Hepatocyte (in vitro differentiated cells): ENCODE measurements around the gene MRPL24. TPM values are rescaled to one million over a fixed set of nuclear protein-coding genes. Genes with fewer than 3 reads are reported as not detected.
A peak's percentile ranks its signal among the peaks of the same experiment; 100 is the strongest.
"Not testable (repeated sequence)": the region's sequence is repeated elsewhere in the genome, so short reads cannot be mapped to it uniquely, and the experiment has no call there.

Source experiments
- DNase-seq: peaks from one replicate; pipeline ENCODE4 v3.0.0-alpha.2; 2016; ENCODE audit warnings: low spot score
- H2AFZ ChIP-seq: fragments of 200-600 bp; sonication (generic); 2 replicates; pipeline ENCODE4 v1.6.0; 2016; ENCODE audit warnings: antibody characterized with exemption, mild to moderate bottlenecking
- H3K27ac ChIP-seq: fragments of 200-600 bp; sonication (generic); 2 replicates; pipeline ENCODE4 v1.5.1; 2016; ENCODE audit warnings: mild to moderate bottlenecking
- H3K27me3 ChIP-seq: fragments of 200-600 bp; sonication (generic); 2 replicates; pipeline ENCODE4 v1.6.1; 2016
- H3K36me3 ChIP-seq: fragments of 200-600 bp; sonication (generic); replicated peaks from 2 replicates; pipeline ENCODE4 v1.5.1; 2016; ENCODE audit warnings: low read depth; ENCODE audit not compliant: insufficient read depth
- H3K4me1 ChIP-seq: fragments of 200-600 bp; sonication (generic); 2 replicates; pipeline ENCODE4 v1.5.1; 2016; ENCODE audit warnings: mild to moderate bottlenecking, moderate library complexity; ENCODE audit not compliant: insufficient read depth
- H3K4me2 ChIP-seq: fragments of 200-600 bp; sonication (generic); 2 replicates; pipeline ENCODE4 v1.6.0; 2016
- H3K4me3 ChIP-seq: fragments of 200-600 bp; sonication (generic); 2 replicates; pipeline ENCODE4 v1.5.1; 2016; ENCODE audit warnings: mild to moderate bottlenecking
- H3K79me2 ChIP-seq: fragments of 200-600 bp; sonication (generic); 2 replicates; pipeline ENCODE4 v1.6.0; 2017; ENCODE audit warnings: mild to moderate bottlenecking
- H3K9me2 ChIP-seq: fragments of 200-600 bp; sonication (generic); replicated peaks from 2 replicates; pipeline ENCODE4 v1.6.0; 2017; ENCODE audit warnings: mild to moderate bottlenecking; ENCODE audit not compliant: insufficient read depth
- H3K9me3 ChIP-seq: fragments of 200-600 bp; sonication (generic); 2 replicates; pipeline ENCODE4 v1.5.1; 2016; ENCODE audit warnings: low read depth, mild to moderate bottlenecking
- H4K20me1 ChIP-seq: fragments of 200-600 bp; sonication (generic); 2 replicates; pipeline ENCODE4 v1.6.0; 2016; ENCODE audit warnings: mild to moderate bottlenecking; ENCODE audit not compliant: insufficient read depth, poor library complexity, severe bottlenecking
- EZH2 ChIP-seq: fragments of 200-600 bp; sonication (generic); IDR thresholded peaks from 2 replicates; pipeline ENCODE4 v1.6.1; 2016; ENCODE audit warnings: antibody characterized with exemption, mild to moderate bottlenecking, borderline replicate concordance
- EZH2phosphoT487 ChIP-seq: fragments of 200-600 bp; sonication (generic); IDR thresholded peaks from one replicate; pipeline ENCODE4 v1.6.1; 2018; ENCODE audit warnings: antibody characterized with exemption, mild to moderate bottlenecking, low read depth, moderate library complexity; ENCODE audit not compliant: unreplicated experiment, severe bottlenecking
- WGBS: methylation state at CpG from one replicate; pipeline ENCODE4 v1.1.6; 2016; ENCODE audit warnings: low lambda C conversion rate; ENCODE audit errors: missing lambda C conversion rate; 5-methylcytosine and 5-hydroxymethylcytosine counted together
- polyA plus RNA-seq: library from polyadenylated mRNA; unstranded; fragments of >200 nt; fragmentation: Nextera tagmentation; extraction: Ambion mirVana; gene quantifications from 2 replicates; pipeline ENCODE4 v1.2.1, GENCODE V29; 2016
- total RNA-seq: library from RNA; depleted of rRNA; stranded (reverse); fragments of >200 nt; gene quantifications from 2 replicates; pipeline ENCODE4 v1.2.3, GENCODE V29; 2014
- TF ChIP-seq, protein P1 (sequence below): fragments of 200-600 bp; sonication (generic); IDR thresholded peaks from 2 replicates; pipeline ENCODE4 v1.5.1; 2016; ENCODE audit warnings: antibody characterized with exemption, mild to moderate bottlenecking; ENCODE audit not compliant: poor library complexity

MRPL24 gene
- total and polyA plus RNA-seq, 2 experiments from 2014 or later: 40.4 to 64.1 TPM

DNA sequence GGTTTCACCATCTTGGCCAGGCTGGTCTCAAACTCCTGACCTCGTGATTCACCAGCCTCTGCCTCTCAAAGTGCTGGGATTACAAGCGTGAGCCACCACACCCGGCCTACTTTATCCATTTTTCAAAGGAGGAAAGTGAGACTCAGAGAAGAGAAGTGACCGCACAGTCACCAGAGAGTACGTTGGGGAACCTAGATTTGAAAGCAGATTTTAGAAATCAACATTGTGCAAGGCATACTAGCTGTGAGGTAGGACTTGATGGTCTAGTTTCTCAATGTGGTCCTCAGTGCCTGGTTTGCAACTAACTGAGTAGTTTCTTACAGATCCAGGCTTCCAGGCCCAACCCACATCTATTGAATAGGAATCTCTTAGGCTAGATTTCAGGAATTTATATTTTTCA is 24.8 kb upstream of the MRPL24 start:
- Histone ChIP-seq H2AFZ (peak overlapping the region; percentile 46), H3K4me2 (peak overlapping the region; percentile 74)

DNA sequence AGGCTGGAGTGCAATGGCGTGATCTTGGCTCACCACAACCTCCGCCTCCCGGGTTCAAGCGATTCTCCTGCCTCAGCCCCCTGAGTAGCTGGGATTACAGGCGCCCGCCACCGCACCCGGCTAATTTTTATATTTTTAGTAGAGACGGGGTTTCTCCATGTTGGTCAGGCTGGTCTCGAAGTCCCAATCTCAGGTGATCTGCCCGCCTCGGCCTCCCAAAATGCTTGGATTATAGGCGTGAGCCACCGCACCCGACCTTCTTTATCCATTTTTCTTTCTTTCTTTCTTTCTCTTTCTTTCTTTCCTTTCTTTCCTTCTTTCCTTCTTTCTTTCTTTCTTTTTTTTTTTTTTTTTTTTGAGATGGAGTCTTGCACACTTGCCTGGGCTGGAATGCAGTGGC is 24.2 kb upstream of the MRPL24 start:
- not testable (repeated sequence) for H3K27ac ChIP-seq, H3K9me3 ChIP-seq, H3K27me3 ChIP-seq, DNase-seq, H3K9me2 ChIP-seq, H3K4me3 ChIP-seq, H2AFZ ChIP-seq, H4K20me1 ChIP-seq, H3K4me2 ChIP-seq, H3K36me3 ChIP-seq
- H3K4me1 ChIP-seq: peaks cover 11% of the 10 kb centered on the region
- H3K79me2 ChIP-seq: peaks cover 34% of the 10 kb centered on the region
- WGBS: 95% methylated on average over 15 of the region's 15 CpGs

More for the DNA sequence above, 24.8 kb upstream of the MRPL24 start:
- Histone ChIP-seq H3K9me3 (no peaks in the 10 kb centered on the region), H3K4me3 (no peak overlapping the region), H3K9me2 (no peaks in the 10 kb centered on the region), H3K27ac (peak overlapping the region; percentile 82), H3K36me3 (no peaks in the 10 kb centered on the region), H3K27me3 (no peaks in the 10 kb centered on the region), H4K20me1 (peaks cover 11% of the 10 kb centered on the region), H3K79me2 (peaks cover 39% of the 10 kb centered on the region), H3K4me1 (peaks cover 17% of the 10 kb centered on the region)
- DNase-seq: no peak
- TF ChIP-seq, protein P1, sequence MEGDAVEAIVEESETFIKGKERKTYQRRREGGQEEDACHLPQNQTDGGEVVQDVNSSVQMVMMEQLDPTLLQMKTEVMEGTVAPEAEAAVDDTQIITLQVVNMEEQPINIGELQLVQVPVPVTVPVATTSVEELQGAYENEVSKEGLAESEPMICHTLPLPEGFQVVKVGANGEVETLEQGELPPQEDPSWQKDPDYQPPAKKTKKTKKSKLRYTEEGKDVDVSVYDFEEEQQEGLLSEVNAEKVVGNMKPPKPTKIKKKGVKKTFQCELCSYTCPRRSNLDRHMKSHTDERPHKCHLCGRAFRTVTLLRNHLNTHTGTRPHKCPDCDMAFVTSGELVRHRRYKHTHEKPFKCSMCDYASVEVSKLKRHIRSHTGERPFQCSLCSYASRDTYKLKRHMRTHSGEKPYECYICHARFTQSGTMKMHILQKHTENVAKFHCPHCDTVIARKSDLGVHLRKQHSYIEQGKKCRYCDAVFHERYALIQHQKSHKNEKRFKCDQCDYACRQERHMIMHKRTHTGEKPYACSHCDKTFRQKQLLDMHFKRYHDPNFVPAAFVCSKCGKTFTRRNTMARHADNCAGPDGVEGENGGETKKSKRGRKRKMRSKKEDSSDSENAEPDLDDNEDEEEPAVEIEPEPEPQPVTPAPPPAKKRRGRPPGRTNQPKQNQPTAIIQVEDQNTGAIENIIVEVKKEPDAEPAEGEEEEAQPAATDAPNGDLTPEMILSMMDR: no peak
- no peak for TF ChIP-seq EZH2phosphoT487
- TF ChIP-seq EZH2: no peak
- 96% methylated on average over 5 of the region's 5 CpGs for WGBS

DNA sequence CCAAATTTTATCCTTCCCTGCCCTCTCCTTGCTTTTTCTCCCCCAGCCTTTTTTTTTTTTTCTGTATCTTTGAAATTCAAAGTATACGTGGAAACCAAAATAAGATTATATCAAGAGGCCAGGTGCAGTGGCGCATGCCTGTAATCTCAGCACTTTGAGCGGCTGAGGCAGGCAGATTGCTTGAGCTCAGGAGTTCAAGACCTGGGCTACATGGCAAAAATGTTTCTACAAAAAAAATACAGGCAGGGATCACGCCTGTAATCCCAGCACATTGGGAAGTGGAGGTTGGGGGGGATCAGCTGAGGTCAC is 19.9 kb upstream of the MRPL24 start:
- H3K4me3 ChIP-seq: no peak overlapping the region
- no peak for DNase-seq
- no peak overlapping the region for H3K27ac ChIP-seq
- no peaks in the 10 kb centered on the region for H3K9me3 ChIP-seq
- H3K27me3 ChIP-seq: no peaks in the 10 kb centered on the region
- no peak overlapping the region for H3K4me2 ChIP-seq
- H3K79me2 ChIP-seq: peaks cover 7% of the 10 kb centered on the region
- H3K36me3 ChIP-seq: no peaks in the 10 kb centered on the region
- no peak overlapping the region for H2AFZ ChIP-seq
- H3K4me1 ChIP-seq: peaks cover 1% of the 10 kb centered on the region
- TF ChIP-seq EZH2phosphoT487: no peak
- no peak for TF ChIP-seq EZH2
- TF ChIP-seq, protein P1: no peak
- WGBS: 93% methylated on average over 4 of the region's 4 CpGs
- H4K20me1 ChIP-seq: no peaks in the 10 kb centered on the region
- no peaks in the 10 kb centered on the region for H3K9me2 ChIP-seq

DNA sequence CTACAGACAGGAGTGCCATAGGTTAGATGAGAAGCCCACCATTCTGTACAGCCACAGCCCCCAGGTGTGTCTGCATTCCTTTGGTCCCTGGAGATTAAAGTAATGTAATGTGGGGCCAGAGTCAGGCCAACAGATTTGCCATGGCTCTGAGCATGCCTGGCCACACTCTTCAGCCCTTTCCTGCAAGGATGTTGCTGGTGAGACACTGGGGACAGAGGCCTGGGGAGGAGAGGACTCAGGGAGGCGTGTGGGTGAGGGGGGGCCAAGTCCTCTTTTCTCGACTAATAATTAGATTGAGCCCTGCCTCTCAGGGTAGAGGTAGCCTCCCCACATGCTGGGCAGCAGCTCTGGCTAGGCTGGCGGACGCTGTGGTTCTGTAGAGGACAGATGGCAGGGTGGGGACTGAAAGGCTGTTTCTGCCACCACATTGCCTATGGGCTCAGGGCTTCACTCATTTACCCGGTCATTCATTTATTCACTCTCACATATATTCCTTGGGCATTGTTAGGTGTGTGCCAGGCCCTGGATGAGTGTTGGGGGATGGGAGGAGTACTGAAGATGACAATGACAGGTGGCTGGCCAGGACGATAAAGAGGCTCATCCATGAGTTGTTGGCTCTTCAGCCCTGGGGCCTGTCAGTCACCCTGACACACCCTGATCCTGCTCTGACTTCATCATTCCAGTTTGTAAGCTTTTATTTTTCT is 19.4 kb upstream of the MRPL24 start:
- H3K27ac ChIP-seq: no peak overlapping the region
- no peaks in the 10 kb centered on the region for H3K27me3 ChIP-seq
- no peaks in the 10 kb centered on the region for H3K9me2 ChIP-seq
- H3K79me2 ChIP-seq: peaks cover 5% of the 10 kb centered on the region
- no peak for DNase-seq
- H3K4me3 ChIP-seq: no peak overlapping the region
- no peak overlapping the region for H3K4me2 ChIP-seq
- TF ChIP-seq EZH2 (no peak), EZH2phosphoT487 (no peak)
- TF ChIP-seq, protein P1: no peak
- H4K20me1 ChIP-seq: no peaks in the 10 kb centered on the region
- H2AFZ ChIP-seq: no peak overlapping the region
- no peaks in the 10 kb centered on the region for H3K9me3 ChIP-seq
- H3K4me1 ChIP-seq: no peaks in the 10 kb centered on the region
- no peaks in the 10 kb centered on the region for H3K36me3 ChIP-seq
- WGBS: 61% methylated on average over 6 of the region's 6 CpGs

DNA sequence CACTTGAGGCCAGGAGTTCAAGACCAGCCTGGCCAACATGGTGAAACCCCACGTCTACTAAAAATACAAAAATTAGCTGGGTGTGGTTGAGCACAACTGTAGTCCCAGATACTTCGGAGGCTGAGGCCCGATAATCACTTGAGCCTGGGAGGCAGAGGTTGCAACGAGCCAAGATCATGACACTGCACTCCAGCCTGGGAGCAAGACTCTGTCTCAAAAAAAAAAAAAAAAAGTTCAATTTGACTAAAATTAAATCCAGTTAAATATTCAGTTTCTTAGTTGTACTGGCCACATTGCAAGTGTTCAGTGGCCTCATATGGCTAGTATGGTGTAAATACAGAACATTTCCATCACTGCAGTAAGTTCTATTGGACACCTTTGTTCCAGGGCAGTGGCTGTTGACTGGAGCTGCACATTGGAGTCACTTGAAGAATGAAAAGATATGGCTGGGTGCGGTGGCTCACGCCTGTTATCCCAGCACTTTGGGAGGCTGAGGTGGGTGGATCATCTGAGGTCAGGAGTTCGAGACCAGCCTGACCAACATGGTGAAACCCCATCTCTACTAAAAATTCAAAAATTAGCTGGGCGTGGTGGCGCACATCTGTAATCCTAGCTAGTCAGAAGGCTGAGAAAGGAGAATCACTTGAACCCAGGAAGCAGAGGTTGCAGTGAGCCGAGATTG is 16.8 kb upstream of the MRPL24 start:
- WGBS: 98% methylated on average over 10 of the region's 10 CpGs
- not testable (repeated sequence) for H3K4me3 ChIP-seq, H3K36me3 ChIP-seq, H3K4me1 ChIP-seq, H3K9me2 ChIP-seq, DNase-seq, H3K4me2 ChIP-seq, H2AFZ ChIP-seq, H3K27me3 ChIP-seq, H3K27ac ChIP-seq, H3K9me3 ChIP-seq, H4K20me1 ChIP-seq
- H3K79me2 ChIP-seq: peaks cover 14% of the 10 kb centered on the region
